Activated CD4-positive, alpha-beta T cell treated with anti-CD3 and anti-CD28 coated beads for 36 hours (primary cell): ENCODE data around the gene TWIST1. TPM values are rescaled to one million over a fixed set of nuclear protein-coding genes. Genes with fewer than 3 reads are reported as not detected.

Experiments
- ATAC-seq: fragments of 200-7000 bp; cut with Tn5 transposase; one replicate; pipeline ENCODE4 v1.10.0; 2021; ENCODE audit warnings: mild to moderate bottlenecking, moderate library complexity
- CTCF ChIA-PET: fragments of 350-600 bp; sonication (Branson Sonifier 250); formaldehyde crosslinking; loops from one replicate; lab custom pipeline; 2021; ENCODE audit warnings: antibody characterized with exemption; lab: Charles Lee
- POLR2A ChIA-PET: fragments of 350-600 bp; sonication (Branson Sonifier 250); formaldehyde crosslinking; loops from one replicate; lab custom pipeline; 2021; ENCODE audit warnings: antibody characterized with exemption, inconsistent platforms; lab: Charles Lee
- DNase-seq: peaks from one replicate; pipeline ENCODE4 v3.0.0-alpha.2; 2020
- H3K27ac Mint-ChIP-seq: one replicate; pipeline ENCODE4 v1.8.0; 2021; ENCODE audit warnings: mixed read lengths
- H3K27me3 Mint-ChIP-seq: one replicate; pipeline ENCODE4 v1.8.0; 2021; ENCODE audit warnings: mixed read lengths
- H3K36me3 Mint-ChIP-seq: one replicate; pipeline ENCODE4 v1.8.0; 2021; ENCODE audit warnings: low read depth, mixed read lengths
- H3K4me1 Mint-ChIP-seq: one replicate; pipeline ENCODE4 v1.8.0; 2021; ENCODE audit warnings: mixed read lengths
- H3K4me3 Mint-ChIP-seq: one replicate; pipeline ENCODE4 v1.8.0; 2021; ENCODE audit warnings: mild to moderate bottlenecking, moderate library complexity, mixed read lengths
- H3K9me3 Mint-ChIP-seq: one replicate; pipeline ENCODE4 v1.8.0; 2021; ENCODE audit warnings: low read depth, mixed read lengths
- intact Hi-C, 2 experiments: fragments of 100-400 bp; cut with DNase I in 1 of 2; cut with micrococcal nuclease in 1 of 2; formaldehyde crosslinking; loops; one replicate each; pipeline versions ENCODE4 v1.14.2 to v1.15.1; 2022 to 2024; cut with DNase I, micrococcal nuclease
- total RNA-seq, 2 experiments: library from RNA; stranded (reverse); gene quantifications; one replicate each; pipeline ENCODE4 v1.2.3, GENCODE V29; 2021

The TWIST1 gene
- total RNA-seq, 2 experiments from 2014 or later = 1.2 TPM

DNA sequence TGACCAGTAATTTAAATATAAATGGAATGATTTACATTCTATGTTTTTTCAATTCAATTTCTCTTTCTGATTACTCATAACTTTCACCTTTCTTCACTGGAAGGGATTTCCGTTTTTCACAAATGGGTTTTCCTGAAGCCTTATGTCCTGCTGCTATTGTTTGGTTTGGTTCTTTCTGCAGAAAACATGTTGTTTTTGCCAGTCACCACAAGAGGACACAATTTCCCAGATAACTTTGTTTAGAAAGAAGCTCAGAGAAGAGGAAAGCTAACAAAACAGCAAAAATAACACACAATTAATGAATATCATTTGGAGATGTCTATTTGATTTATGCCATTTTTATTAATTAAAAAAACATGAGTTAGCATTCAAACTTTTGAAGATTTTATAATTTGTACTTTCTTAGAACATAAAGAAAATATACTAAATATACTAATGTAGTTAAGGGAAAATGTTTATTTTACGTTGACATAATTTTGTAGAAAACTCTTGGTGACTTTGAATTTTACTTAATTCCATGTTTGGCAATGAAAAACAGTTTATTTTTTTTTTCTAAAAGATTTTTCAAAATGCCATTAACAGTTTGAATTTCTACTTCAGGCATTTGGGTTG lies 4.6 kb upstream of the TWIST1 start:
- CTCF ChIA-PET = interaction anchor here (0.8 kb wide), 1 partner anchor 84 kb away, joined by 3 read pairs; no protein-coding TSS in a partner anchor

DNA sequence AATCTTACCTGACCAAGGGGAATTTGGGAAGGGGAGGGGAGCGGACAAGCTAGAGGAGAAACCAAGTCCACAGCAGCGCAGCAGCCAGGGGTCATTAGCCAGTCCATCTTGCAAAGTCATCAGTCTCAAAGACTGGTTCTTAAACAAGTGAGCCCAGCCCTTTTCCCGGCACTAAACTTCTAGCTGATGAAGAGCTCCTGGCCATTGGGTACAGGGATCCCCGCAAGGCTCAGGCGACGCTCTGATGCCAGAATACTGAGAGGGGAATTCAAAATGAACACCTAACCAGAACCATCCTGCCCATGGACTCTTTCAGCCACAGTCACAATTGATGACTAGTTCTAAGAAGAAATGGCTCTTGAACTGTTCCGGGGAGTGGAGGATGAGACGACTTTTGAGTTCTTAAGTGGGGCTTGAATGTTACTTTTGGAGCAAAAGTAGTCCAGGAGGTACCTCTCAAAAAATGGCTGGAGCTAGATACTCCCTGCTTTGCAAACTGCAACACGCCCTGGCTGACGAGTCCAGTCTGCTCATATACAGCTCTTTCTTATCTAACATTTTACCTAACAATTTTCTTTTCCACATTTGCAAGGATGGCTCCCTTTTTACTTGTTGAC lies 2.5 kb upstream of the TWIST1 start:
- H3K27ac Mint-ChIP-seq = no peak overlapping the region
- ChIA-PET POLR2A (no interaction called here), CTCF (interaction anchor here (1.0 kb wide), 1 partner anchor 371 kb away, joined by 3 read pairs; no protein-coding TSS in a partner anchor)
- peaks cover 3% of the 10 kb centered on the region for H3K9me3 Mint-ChIP-seq
- no peak overlapping the region for H3K4me3 Mint-ChIP-seq
- H3K27me3 Mint-ChIP-seq = peaks cover 38% of the 10 kb centered on the region
- DNase-seq (no peak), ATAC-seq (no peak)
- intact Hi-C loops = loop anchor here in 1 of 2 experiments (5.0 kb wide), 1 partner anchor 547 kb away; no protein-coding TSS in a partner anchor
- H3K36me3 Mint-ChIP-seq = no peaks in the 10 kb centered on the region
- H3K4me1 Mint-ChIP-seq = peaks cover 4% of the 10 kb centered on the region

More for the DNA sequence above, 4.6 kb upstream of the TWIST1 start:
- Mint-ChIP-seq H3K27me3 (peaks cover 34% of the 10 kb centered on the region), H3K36me3 (no peaks in the 10 kb centered on the region), H3K4me1 (no peaks in the 10 kb centered on the region), H3K4me3 (no peak overlapping the region), H3K27ac (no peak overlapping the region), H3K9me3 (peaks cover 3% of the 10 kb centered on the region)
- intact Hi-C loops = loop anchor here in 1 of 2 experiments (5.0 kb wide), 1 partner anchor 545 kb away; no protein-coding TSS in a partner anchor
- POLR2A ChIA-PET = no interaction called here
- DNase-seq (no peak), ATAC-seq (no peak)

DNA sequence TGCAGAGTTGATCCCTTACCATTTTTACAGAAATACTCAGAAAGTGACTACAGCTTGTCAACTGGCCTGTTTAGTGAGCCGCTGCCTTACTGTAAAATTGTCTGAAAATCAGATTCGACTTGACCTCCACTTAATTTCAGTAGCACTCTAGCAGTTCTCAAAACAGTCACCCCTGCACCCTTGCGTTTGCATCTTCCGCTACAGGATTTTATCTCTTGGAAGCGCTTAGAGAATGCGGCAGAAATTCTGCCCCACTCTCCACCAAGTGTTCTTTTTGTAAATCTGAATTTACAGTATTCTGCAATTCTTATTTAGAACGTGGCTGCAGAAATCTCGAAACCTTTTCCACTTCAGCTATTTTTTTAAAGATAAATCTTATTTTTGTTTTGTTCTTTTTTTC lies 1.9 kb upstream of the TWIST1 start:
- peaks cover 4% of the 10 kb centered on the region for H3K4me1 Mint-ChIP-seq
- intact Hi-C loops = no loop called here
- peaks cover 40% of the 10 kb centered on the region for H3K27me3 Mint-ChIP-seq
- ChIA-PET POLR2A (no interaction called here), CTCF (interaction anchor here (1.0 kb wide), 1 partner anchor 372 kb away, joined by 3 read pairs; no protein-coding TSS in a partner anchor)
- ATAC-seq (no peak), DNase-seq (no peak)
- no peak overlapping the region for H3K4me3 Mint-ChIP-seq
- H3K9me3 Mint-ChIP-seq = peaks cover 3% of the 10 kb centered on the region
- H3K27ac Mint-ChIP-seq = no peak overlapping the region
- H3K36me3 Mint-ChIP-seq = no peaks in the 10 kb centered on the region

DNA sequence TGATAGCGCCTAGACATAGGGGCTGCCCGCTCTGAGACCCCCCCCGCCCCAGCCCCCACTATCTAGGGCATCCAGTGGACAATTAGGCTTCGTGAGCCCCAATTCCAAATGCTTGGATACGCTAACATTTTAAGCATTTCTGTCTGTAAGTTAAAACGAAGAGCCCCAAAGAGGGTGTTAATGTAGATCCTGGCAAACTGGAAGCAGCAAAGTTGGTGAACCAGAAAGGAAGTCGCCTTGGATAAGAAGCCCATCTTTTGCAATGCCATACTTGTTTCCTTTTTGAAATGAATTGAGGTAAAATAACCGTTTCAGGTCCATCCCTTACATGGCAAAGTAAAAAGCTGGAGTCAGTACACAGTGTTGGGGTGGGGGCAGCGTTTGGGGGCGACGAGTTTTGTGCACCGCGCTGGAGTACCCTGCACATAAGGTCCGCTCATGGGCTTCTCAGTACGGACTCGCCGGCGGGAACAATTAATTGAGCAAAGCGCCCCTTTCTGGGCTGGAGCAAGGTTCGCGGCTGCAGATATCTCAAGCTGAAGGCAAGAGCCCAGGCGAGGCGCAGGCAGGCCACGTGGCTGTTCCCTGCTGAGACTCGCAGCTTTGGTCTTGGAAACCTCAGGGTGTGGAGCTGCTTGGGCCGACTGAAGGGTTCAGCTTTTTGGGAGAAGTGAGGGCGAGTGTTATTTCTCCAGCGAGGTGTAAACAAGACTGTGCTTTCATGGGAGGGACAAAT lies 1.4 kb upstream of the TWIST1 start:
- ChIA-PET CTCF (no interaction called here), POLR2A (no interaction called here)
- peaks cover 3% of the 10 kb centered on the region for H3K9me3 Mint-ChIP-seq
- ATAC-seq (no peak), DNase-seq (no peak)
- H3K27me3 Mint-ChIP-seq = peaks cover 44% of the 10 kb centered on the region
- no peak overlapping the region for H3K27ac Mint-ChIP-seq
- no peak overlapping the region for H3K4me3 Mint-ChIP-seq
- no peaks in the 10 kb centered on the region for H3K36me3 Mint-ChIP-seq
- intact Hi-C loops = no loop called here
- peaks cover 4% of the 10 kb centered on the region for H3K4me1 Mint-ChIP-seq

DNA sequence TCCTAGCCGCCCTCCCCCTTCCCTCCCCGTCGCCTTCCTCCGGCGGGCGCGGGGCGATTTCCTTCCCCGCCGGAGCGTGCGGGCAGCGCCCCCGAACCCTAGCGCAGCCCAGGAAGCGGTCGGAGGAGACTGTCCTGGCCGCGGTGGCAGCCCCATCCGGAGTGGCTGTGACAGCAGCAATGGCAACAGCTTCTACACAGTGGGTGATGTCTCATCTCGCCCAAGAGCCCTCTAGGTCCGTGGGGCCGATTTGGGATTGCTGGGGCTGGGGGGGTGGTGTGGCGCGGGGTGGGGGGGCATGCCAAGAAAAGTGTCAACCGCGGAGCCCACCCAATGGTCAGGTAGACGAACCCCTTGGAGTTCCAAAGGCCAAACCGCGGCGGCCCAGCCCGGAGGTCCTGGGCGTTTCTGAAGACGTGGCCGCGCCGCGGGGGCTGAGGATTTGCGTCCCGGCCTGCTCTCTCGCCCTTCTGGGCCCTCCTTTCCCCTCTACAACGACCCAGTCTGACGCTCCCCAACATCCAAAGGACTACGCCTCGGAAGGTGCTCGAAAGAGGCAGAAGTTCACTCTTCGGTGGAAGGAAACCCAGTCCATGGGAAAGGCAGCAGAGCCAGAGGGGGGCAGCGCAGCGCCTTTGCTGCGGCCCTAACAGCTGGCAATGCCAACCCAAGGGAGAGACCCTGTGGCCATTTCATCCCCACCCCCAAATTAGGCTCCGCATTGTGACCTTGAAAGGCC lies 603 bp upstream of the TWIST1 start:
- H3K36me3 Mint-ChIP-seq = no peaks in the 10 kb centered on the region
- intact Hi-C loops = no loop called here

DNA sequence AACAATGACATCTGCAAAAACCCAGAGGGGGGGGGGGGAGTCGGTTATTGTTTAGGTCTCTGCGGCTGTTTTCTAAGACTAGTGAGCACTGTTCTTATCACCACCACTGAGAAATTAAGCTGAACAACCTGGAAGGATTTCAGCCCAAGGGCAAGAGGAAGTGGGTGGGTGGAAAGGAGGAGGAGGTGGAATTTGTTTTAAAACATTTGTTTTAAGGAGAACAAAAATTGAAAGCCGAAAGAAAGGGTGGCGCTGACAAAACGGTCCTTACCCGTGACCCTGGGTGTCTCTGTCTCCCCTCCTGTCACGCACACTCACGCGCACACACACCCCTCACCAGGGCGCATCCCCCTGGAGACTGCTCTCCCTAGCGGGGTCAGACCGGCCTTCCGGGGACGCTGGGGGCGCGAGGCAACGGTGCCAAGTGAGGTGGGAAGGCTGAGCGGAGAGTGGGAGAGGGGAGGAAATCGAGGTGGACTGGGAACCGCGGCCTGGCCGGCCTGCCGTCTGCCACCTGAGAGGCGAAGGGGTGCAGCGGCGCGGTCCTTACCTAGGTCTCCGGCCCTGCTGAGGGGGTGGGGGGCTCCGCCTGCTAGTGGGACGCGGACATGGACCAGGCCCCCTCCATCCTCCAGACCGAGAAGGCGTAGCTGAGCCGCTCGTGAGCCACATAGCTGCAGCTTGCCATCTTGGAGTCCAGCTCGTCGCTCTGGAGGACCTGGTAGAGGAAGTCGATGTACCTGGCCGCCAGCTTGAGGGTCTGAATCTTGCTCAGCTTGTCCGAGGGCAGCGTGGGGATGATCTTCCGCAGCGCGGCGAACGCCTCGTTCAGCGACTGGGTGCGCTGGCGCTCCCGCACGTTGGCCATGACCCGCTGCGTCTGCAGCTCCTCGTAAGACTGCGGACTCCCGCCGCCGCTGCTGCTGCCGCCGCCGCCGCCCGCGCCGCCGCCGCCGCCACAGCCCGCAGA lies 1.0 kb downstream of the TWIST1 start:
- Mint-ChIP-seq H3K27ac (no peak overlapping the region), H3K9me3 (no peaks in the 10 kb centered on the region), H3K4me1 (peaks cover 4% of the 10 kb centered on the region), H3K27me3 (peaks cover 52% of the 10 kb centered on the region), H3K4me3 (peak overlapping the region; percentile 31), H3K36me3 (no peaks in the 10 kb centered on the region)
- intact Hi-C loops = no loop called here
- POLR2A ChIA-PET = no interaction called here
- peak; percentile 23 for DNase-seq
- CTCF ChIA-PET = interaction anchor here (0.6 kb wide), 1 partner anchor 133 kb away, joined by 3 read pairs; no protein-coding TSS in a partner anchor
- ATAC-seq = peak; percentile 16

More for the DNA sequence above, 603 bp upstream of the TWIST1 start:
- ChIA-PET CTCF (no interaction called here), POLR2A (no interaction called here)
- no peak for DNase-seq
- ATAC-seq = no peak
- Mint-ChIP-seq H3K27ac (no peak overlapping the region), H3K4me3 (no peak overlapping the region), H3K9me3 (no peaks in the 10 kb centered on the region), H3K27me3 (peaks cover 43% of the 10 kb centered on the region), H3K4me1 (peaks cover 4% of the 10 kb centered on the region)

DNA sequence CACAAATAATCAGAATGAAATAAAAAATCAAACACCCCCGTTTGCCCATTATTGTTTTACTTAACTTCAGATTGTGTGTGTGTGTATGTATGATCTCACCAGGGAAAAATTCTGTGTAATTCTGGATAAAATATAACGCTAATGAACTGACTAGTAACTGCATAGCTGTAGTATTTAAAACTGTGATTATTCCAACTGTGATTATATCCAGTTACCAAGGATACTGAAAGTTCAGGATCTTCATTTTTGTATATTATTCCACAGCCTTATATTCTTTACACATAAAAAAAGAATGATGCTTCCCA lies 2.9 kb downstream of the TWIST1 start:
- ATAC-seq (no peak), DNase-seq (no peak)
- ChIA-PET CTCF (no interaction called here), POLR2A (no interaction called here)
- Mint-ChIP-seq H3K9me3 (no peaks in the 10 kb centered on the region), H3K4me3 (no peak overlapping the region), H3K36me3 (peaks cover 2% of the 10 kb centered on the region), H3K4me1 (peaks cover 4% of the 10 kb centered on the region), H3K27ac (no peak overlapping the region), H3K27me3 (peaks cover 58% of the 10 kb centered on the region)
- intact Hi-C loops = no loop called here

DNA sequence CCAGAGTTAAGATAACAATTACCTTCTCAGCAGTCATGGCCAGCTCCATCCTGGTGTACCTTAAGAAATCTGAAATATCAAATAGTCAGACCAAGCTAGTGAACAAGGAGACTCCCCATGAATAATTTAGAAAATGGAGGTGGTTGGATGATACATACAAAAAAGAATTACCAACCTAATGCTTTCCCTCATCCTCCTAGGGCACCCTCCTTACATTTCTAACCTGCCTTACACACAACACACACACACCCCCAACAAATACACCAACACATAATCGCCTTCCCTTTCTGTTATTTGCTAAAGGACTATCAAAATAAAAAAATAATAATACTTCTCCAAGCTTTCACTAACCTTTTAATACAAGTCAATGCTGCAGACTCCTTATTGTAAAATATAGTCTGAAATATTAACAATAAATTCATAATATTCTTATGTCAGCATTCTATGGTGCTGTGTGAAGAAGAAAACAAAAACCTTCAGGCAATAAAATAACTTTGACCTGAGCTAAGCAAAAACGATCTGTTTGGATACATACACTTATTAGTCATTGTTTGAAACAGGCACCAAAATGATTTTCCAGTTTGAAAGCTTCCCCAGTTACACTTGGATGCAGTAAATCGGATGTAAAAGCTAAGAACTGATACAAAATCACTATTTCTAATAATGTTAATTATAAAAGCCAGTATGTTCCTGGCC lies 3.4 kb downstream of the TWIST1 start:
- no peak overlapping the region for H3K27ac Mint-ChIP-seq
- DNase-seq = no peak
- H3K4me3 Mint-ChIP-seq = no peak overlapping the region
- peaks cover 4% of the 10 kb centered on the region for H3K4me1 Mint-ChIP-seq
- ChIA-PET POLR2A (no interaction called here), CTCF (no interaction called here)
- ATAC-seq = no peak
- H3K27me3 Mint-ChIP-seq = peaks cover 60% of the 10 kb centered on the region
- peaks cover 2% of the 10 kb centered on the region for H3K36me3 Mint-ChIP-seq
- no peaks in the 10 kb centered on the region for H3K9me3 Mint-ChIP-seq
- intact Hi-C loops = no loop called here

DNA sequence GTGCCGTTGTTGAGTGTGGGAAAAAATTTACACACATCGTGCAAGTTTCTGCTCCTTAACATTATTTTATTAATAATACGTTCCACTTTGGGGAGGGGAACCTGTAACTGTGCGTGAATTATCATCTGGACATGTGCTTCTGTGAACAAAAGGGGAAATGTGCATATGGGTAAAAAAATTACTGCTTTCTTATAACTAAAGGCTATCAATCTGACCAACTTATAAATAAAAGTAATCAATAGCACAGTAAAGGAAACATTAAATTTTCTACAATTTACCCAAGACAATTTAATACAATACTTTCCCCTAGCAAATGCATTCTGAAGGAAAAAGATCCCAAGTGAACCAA lies 4.5 kb downstream of the TWIST1 start:
- H3K9me3 Mint-ChIP-seq = no peaks in the 10 kb centered on the region
- intact Hi-C loops = no loop called here
- H3K36me3 Mint-ChIP-seq = peaks cover 2% of the 10 kb centered on the region
- no peak for DNase-seq
- no peak for ATAC-seq
- no peak overlapping the region for H3K4me3 Mint-ChIP-seq
- H3K4me1 Mint-ChIP-seq = peaks cover 6% of the 10 kb centered on the region
- CTCF ChIA-PET = no interaction called here
- POLR2A ChIA-PET = no interaction called here
- H3K27me3 Mint-ChIP-seq = peaks cover 62% of the 10 kb centered on the region
- no peak overlapping the region for H3K27ac Mint-ChIP-seq

DNA sequence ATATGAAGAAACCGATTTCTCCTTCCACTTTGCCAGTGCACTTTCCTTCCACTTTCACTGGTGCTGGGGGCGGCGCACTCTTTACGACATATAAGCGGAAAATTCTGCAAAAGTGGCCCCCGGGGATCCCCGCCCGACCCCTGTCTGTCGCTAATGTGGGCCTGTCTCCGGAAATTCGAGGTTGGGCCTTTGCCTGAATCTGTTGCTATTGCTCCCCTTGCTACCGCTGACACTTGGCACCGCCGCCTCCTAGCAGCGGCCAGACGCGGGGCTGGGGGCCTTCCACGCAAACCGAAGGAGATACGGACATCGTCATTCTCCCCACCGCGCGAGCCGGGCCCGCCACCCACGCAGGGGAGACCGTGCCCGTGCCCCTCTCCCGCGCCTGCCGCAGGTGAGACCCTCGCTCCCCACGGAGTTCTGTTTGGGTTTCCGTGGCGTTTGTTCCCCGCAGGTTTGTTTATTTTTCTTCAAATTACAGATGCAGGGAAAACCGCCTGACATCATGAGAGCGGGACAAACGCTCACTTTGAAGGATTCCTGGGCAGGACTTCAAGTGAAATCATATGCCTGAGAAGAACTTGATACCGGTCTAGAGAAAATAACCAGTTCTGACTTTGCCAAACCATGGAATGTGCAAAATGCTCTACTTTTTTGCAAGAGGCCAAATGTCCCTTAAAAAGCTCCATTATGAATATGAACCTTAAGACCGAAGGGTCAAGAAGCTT lies 5.0 kb downstream of the TWIST1 start:
- H3K27ac Mint-ChIP-seq = no peak overlapping the region
- peaks cover 2% of the 10 kb centered on the region for H3K36me3 Mint-ChIP-seq
- H3K9me3 Mint-ChIP-seq = no peaks in the 10 kb centered on the region
- ChIA-PET POLR2A (no interaction called here), CTCF (no interaction called here)
- DNase-seq (no peak), ATAC-seq (no peak)
- peaks cover 6% of the 10 kb centered on the region for H3K4me1 Mint-ChIP-seq
- intact Hi-C loops = no loop called here
- peaks cover 68% of the 10 kb centered on the region for H3K27me3 Mint-ChIP-seq
- no peak overlapping the region for H3K4me3 Mint-ChIP-seq
